NCI-H2171 (cell line): ENCODE measurements around the gene ATAD3A.
A peak's percentile ranks its signal among the peaks of the same experiment; 100 is the strongest.
"Not testable (repeated sequence)": the region's sequence is repeated elsewhere in the genome, so short reads cannot be mapped to it uniquely, and the experiment has no call there.

Experiments
- DNase-seq: peaks from one replicate; lab custom pipeline; 2025; lab: John Stamatoyannopoulos, UW

Gene ATAD3A

GRCh38 chr1:1511533-1512285 lies at the start of gene ATAD3A:
Gene ATAD3A (plus strand): TSS chr1:1512162. CDS start chr1:1512269, 107 bp downstream.
- DNase-seq: peak; percentile 99

- DNase-seq: peak; percentile 91
Measured at GRCh38 chr1:1462318-1462966, 49.5 kb upstream of the ATAD3A start.

GRCh38 chr1:1463312-1463711 lies 48.6 kb upstream of the ATAD3A start:
- DNase-seq: no peak

- not testable (repeated sequence) for DNase-seq
Measured at GRCh38 chr1:1468196-1468985, 43.6 kb upstream of the ATAD3A start.

GRCh38 chr1:1470626-1471388 lies 41.2 kb upstream of the ATAD3A start:
- peak; percentile 23 for DNase-seq

- peak; percentile 96 for DNase-seq
Measured at GRCh38 chr1:1471389-1472052, 40.4 kb upstream of the ATAD3A start, which contains the start of gene ATAD3B. Gene ATAD3B (plus strand): TSS chr1:1471765. CDS start chr1:1471885, 120 bp downstream.

- DNase-seq: not testable (repeated sequence)
Measured at GRCh38 chr1:1472053-1472876, 39.7 kb upstream of the ATAD3A start.

- DNase-seq: not testable (repeated sequence)
Measured at GRCh38 chr1:1476011-1476410, 36.0 kb upstream of the ATAD3A start.

GRCh38 chr1:1477206-1477605 lies 34.8 kb upstream of the ATAD3A start:
- no peak for DNase-seq

GRCh38 chr1:1479547-1480487 lies 32.1 kb upstream of the ATAD3A start:
- no peak for DNase-seq

- DNase-seq: not testable (repeated sequence)
Measured at GRCh38 chr1:1480488-1480867, 31.5 kb upstream of the ATAD3A start.

GRCh38 chr1:1481811-1482210 lies 30.2 kb upstream of the ATAD3A start:
- DNase-seq: not testable (repeated sequence)

- no peak for DNase-seq
Measured at GRCh38 chr1:1482856-1483255, 29.1 kb upstream of the ATAD3A start.

GRCh38 chr1:1483714-1484113 lies 28.2 kb upstream of the ATAD3A start:
- no peak for DNase-seq

GRCh38 chr1:1484976-1485750 lies 26.8 kb upstream of the ATAD3A start:
- not testable (repeated sequence) for DNase-seq

GRCh38 chr1:1485755-1486317 lies 26.1 kb upstream of the ATAD3A start:
- DNase-seq: not testable (repeated sequence)

GRCh38 chr1:1487701-1488100 lies 24.3 kb upstream of the ATAD3A start:
- DNase-seq: no peak

- no peak for DNase-seq
Measured at GRCh38 chr1:1489231-1489630, 22.7 kb upstream of the ATAD3A start.
